Middle frontal gyrus (tissue), 1 donor: ENCODE results near the gene LHCGR.
"Not testable (repeated sequence)": the region's sequence is repeated elsewhere in the genome, so short reads cannot be mapped to it uniquely, and the experiment has no call there.

ENCODE experiments used
- DNase-seq: peaks from one replicate; pipeline ENCODE4 v3.0.0-alpha.2; 2015; ENCODE audit warnings: low spot score; ENCODE audit errors: extremely low spot score

LHCGR gene

GRCh38 chr2:48711343-48711742, 44.2 kb downstream of the LHCGR start:
- DNase-seq = no peak

GRCh38 chr2:48709096-48710034, 46.2 kb downstream of the LHCGR start:
- no peak for DNase-seq

- DNase-seq = no peak
These were observed 48.1 kb downstream of the LHCGR start for GRCh38 chr2:48707466-48707865.

GRCh38 chr2:48703621-48704020, 51.9 kb downstream of the LHCGR start:
- DNase-seq = not testable (repeated sequence)

GRCh38 chr2:48699348-48699930, 56.1 kb downstream of the LHCGR start:
- DNase-seq = no peak

GRCh38 chr2:48696881-48697280, 58.6 kb downstream of the LHCGR start:
- no peak for DNase-seq

GRCh38 chr2:48695991-48696390, 59.5 kb downstream of the LHCGR start:
- DNase-seq = peak; percentile 38

- DNase-seq = no peak
These were observed 61.4 kb downstream of the LHCGR start for GRCh38 chr2:48694149-48694548.

- DNase-seq = no peak
These were observed 61.9 kb downstream of the LHCGR start for GRCh38 chr2:48693645-48694044.

- no peak for DNase-seq
These were observed 62.5 kb downstream of the LHCGR start for GRCh38 chr2:48693066-48693465.

GRCh38 chr2:48691935-48692691, 63.4 kb downstream of the LHCGR start:
- no peak for DNase-seq

- DNase-seq = no peak
These were observed 70.4 kb downstream of the LHCGR start for GRCh38 chr2:48685126-48685525.

GRCh38 chr2:48677450-48677849, 78.1 kb downstream of the LHCGR start:
- DNase-seq = no peak

GRCh38 chr2:48674933-48675332, 80.6 kb downstream of the LHCGR start:
- DNase-seq = no peak

GRCh38 chr2:48673581-48673980, 81.9 kb downstream of the LHCGR start:
- DNase-seq = no peak

- DNase-seq = no peak
These were observed 86.5 kb downstream of the LHCGR start for GRCh38 chr2:48668992-48669391.

- no peak for DNase-seq
These were observed 104.2 kb downstream of the LHCGR start for GRCh38 chr2:48651158-48651790.

- DNase-seq = no peak
These were observed 117.3 kb downstream of the LHCGR start for GRCh38 chr2:48638261-48638660.
